Measurements from ENCODE around the gene NRROS.
"Not testable (repeated sequence)": the region's sequence is repeated elsewhere in the genome, so short reads cannot be mapped to it uniquely, and the experiment has no call there.

Gene NRROS

DNA sequence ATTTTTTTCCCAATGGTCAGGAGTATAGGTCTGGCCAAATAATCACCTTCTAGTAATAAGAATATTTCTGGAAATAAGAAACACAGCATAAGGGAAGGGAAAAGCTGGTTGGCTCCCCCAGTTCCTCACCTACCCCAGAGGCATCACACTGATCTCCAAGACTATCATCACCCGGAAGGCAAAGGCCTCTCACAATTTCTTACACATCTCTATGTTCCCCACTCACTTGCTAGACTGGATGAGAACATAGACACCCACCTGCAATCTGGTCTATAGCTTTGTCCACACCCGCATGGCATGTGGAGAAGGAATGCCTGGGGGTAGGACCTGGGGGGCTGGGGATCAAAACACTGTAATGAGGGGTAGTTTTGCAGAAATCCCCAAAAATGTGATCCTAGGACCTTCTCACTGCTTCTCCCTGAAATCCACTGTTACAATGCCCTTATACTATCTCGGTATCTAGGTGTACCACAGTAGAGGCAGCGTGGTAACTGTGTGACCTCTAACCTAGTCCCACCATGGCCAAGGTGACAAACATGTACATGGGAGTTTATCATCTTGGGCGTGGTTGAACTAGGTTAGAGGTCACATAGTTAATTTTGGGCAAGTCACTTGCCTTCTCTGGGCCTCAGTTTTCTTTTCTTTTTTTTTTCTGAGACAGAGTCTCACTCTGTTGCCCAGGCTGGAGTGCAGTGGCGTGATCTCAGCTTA is 29.5 kb upstream of the NRROS start:
- H3K27me3 ChIP-seq (ENCODE audit: low read length): no peaks in the 10 kb centered on the region
- H3K27ac ChIP-seq (ENCODE audit: low read depth, low read length): no peak overlapping the region
- H3K9ac ChIP-seq (ENCODE audit: low read length): no peak overlapping the region
- H3K9me3 ChIP-seq (ENCODE audit: insufficient read depth, low read length): no peaks in the 10 kb centered on the region
- no peak overlapping the region for H3K4me3 ChIP-seq (ENCODE audit: insufficient read depth, low read length, poor library complexity, severe bottlenecking)
- peak overlapping the region; percentile 17 for H3K4me2 ChIP-seq (ENCODE audit: low read depth, low read length, poor library complexity, severe bottlenecking)
- no peaks in the 10 kb centered on the region for H4K20me1 ChIP-seq (ENCODE audit: low read depth, low read length)
- TF ChIP-seq EZH2phosphoT487 (conservative IDR thresholded peaks at IDR 0.05; ENCODE audit: low read length): no peak
- TF ChIP-seq, protein P1, sequence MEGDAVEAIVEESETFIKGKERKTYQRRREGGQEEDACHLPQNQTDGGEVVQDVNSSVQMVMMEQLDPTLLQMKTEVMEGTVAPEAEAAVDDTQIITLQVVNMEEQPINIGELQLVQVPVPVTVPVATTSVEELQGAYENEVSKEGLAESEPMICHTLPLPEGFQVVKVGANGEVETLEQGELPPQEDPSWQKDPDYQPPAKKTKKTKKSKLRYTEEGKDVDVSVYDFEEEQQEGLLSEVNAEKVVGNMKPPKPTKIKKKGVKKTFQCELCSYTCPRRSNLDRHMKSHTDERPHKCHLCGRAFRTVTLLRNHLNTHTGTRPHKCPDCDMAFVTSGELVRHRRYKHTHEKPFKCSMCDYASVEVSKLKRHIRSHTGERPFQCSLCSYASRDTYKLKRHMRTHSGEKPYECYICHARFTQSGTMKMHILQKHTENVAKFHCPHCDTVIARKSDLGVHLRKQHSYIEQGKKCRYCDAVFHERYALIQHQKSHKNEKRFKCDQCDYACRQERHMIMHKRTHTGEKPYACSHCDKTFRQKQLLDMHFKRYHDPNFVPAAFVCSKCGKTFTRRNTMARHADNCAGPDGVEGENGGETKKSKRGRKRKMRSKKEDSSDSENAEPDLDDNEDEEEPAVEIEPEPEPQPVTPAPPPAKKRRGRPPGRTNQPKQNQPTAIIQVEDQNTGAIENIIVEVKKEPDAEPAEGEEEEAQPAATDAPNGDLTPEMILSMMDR (IDR thresholded peaks at IDR 0.05; ENCODE audit: insufficient read depth, low read length, poor library complexity, severe bottlenecking): no peak
- no peaks in the 10 kb centered on the region for H3K36me3 ChIP-seq (ENCODE audit: low read length)
- H2AFZ ChIP-seq (ENCODE audit: low read depth, low read length, severe bottlenecking): peak overlapping the region; percentile 72
- H3K9me2 ChIP-seq (replicated peaks; ENCODE audit: insufficient read depth, low read length): no peaks in the 10 kb centered on the region
- no peaks in the 10 kb centered on the region for H3F3A ChIP-seq (ENCODE audit: insufficient read depth)
- no peaks in the 10 kb centered on the region for H3K79me2 ChIP-seq (ENCODE audit: insufficient read depth, low read length)

DNA sequence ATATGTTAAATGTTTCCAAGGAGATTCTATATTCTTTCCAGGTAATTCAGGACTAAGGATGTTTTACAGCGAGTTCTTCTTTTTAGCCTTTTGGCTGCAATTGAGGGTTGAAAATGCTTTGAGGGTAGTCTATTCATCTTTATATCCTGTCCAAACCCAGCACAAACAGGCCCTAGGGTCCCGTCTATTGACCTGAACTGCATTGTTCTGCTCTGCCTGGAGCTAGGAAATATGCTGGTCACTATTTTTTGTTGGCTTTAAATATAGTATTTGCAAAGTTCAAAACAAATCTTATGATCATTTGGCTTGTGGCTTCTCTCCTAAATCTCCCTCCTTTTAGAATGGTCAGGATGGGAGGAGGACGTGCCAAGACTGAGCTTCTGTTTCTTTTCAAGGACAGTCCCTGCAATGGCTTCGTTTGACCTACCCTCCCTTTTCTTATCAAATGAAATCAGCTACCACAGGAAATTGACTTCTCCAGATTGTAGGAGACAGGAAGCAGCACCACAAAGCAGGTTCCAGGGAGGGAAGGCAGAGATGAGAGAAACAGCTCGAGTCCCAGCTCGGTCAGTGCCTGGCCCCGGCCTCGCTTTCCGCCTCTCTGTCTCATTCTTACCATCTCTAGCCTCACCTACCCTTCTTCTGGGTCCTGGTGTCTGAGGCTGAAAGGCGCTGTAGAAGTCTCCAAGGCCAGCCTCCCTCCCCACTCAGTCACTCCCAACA is 27.6 kb upstream of the NRROS start:
- no peaks in the 10 kb centered on the region for H3K79me2 ChIP-seq (ENCODE audit: insufficient read depth, low read length)
- no peak overlapping the region for H3K9ac ChIP-seq (ENCODE audit: low read length)
- H3F3A ChIP-seq (ENCODE audit: insufficient read depth): no peaks in the 10 kb centered on the region
- H4K20me1 ChIP-seq (ENCODE audit: low read depth, low read length): no peaks in the 10 kb centered on the region
- H2AFZ ChIP-seq (ENCODE audit: low read depth, low read length, severe bottlenecking): no peak overlapping the region
- H3K9me3 ChIP-seq (ENCODE audit: insufficient read depth, low read length): no peaks in the 10 kb centered on the region
- H3K27me3 ChIP-seq (ENCODE audit: low read length): no peaks in the 10 kb centered on the region
- H3K27ac ChIP-seq (ENCODE audit: low read depth, low read length): no peak overlapping the region
- H3K4me3 ChIP-seq (ENCODE audit: insufficient read depth, low read length, poor library complexity, severe bottlenecking): no peak overlapping the region
- no peaks in the 10 kb centered on the region for H3K36me3 ChIP-seq (ENCODE audit: low read length)
- H3K9me2 ChIP-seq (replicated peaks; ENCODE audit: insufficient read depth, low read length): no peaks in the 10 kb centered on the region
- TF ChIP-seq, protein P1 (IDR thresholded peaks at IDR 0.05; ENCODE audit: insufficient read depth, low read length, poor library complexity, severe bottlenecking): no peak
- TF ChIP-seq EZH2phosphoT487 (conservative IDR thresholded peaks at IDR 0.05; ENCODE audit: low read length): no peak
- no peak overlapping the region for H3K4me2 ChIP-seq (ENCODE audit: low read depth, low read length, poor library complexity, severe bottlenecking)

DNA sequence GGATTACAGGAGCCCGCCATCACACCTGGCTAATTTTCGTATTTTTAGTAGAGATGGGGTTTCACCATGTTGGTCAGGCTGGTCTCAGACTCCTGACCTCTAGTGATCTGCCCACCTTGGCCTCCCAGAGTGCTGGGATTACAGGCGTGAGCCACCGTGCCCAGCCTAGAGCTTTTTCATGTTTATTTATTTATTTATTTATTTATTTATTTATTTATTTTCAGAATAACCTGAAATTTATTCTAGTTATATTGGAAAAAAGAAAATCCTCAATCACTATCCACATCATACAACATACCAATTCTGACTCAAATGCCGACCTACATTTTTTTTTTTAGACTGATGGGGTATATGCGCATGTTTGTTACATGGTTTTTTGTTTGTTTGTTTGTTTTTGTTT is 24.3 kb upstream of the NRROS start:
- not testable (repeated sequence) for H3K79me2 ChIP-seq (ENCODE audit: insufficient read depth, low read length); H2AFZ ChIP-seq (ENCODE audit: low read depth, low read length, severe bottlenecking); H3K9ac ChIP-seq (ENCODE audit: low read length); H3K27ac ChIP-seq (ENCODE audit: low read depth, low read length); H3K9me2 ChIP-seq (replicated peaks; ENCODE audit: insufficient read depth, low read length); H3K27me3 ChIP-seq (ENCODE audit: low read length); H3K9me3 ChIP-seq (ENCODE audit: insufficient read depth, low read length); H3K4me2 ChIP-seq (ENCODE audit: low read depth, low read length, poor library complexity, severe bottlenecking); H3K36me3 ChIP-seq (ENCODE audit: low read length); H4K20me1 ChIP-seq (ENCODE audit: low read depth, low read length); H3F3A ChIP-seq (ENCODE audit: insufficient read depth); H3K4me3 ChIP-seq (ENCODE audit: insufficient read depth, low read length, poor library complexity, severe bottlenecking)

DNA sequence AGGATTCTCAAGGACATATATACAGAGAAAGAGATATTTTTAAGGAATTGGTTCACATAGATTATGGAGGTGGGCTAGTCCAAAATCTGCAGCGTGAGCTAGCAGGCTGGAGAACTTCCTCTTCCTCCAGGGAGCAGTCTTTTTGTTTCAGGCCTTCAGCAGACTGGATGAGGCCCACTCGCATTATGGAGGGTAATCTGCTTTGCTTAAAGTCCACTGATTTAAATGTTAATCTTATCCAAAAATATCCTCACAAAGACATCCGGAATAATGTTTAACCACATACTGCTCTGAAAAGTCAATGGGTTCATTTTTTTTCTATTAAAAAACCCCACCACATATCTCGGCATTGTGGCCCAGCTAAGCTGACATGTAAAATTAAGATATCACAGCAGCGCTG is 22.2 kb upstream of the NRROS start:
- H2AFZ ChIP-seq (ENCODE audit: low read depth, low read length, severe bottlenecking): no peak overlapping the region
- H3K4me2 ChIP-seq (ENCODE audit: low read depth, low read length, poor library complexity, severe bottlenecking): no peak overlapping the region
- H3K4me3 ChIP-seq (ENCODE audit: insufficient read depth, low read length, poor library complexity, severe bottlenecking): no peak overlapping the region
- no peaks in the 10 kb centered on the region for H3F3A ChIP-seq (ENCODE audit: insufficient read depth)
- H3K9ac ChIP-seq (ENCODE audit: low read length): no peak overlapping the region
- H3K79me2 ChIP-seq (ENCODE audit: insufficient read depth, low read length): no peaks in the 10 kb centered on the region
- H3K27ac ChIP-seq (ENCODE audit: low read depth, low read length): no peak overlapping the region
- H3K9me2 ChIP-seq (replicated peaks; ENCODE audit: insufficient read depth, low read length): no peaks in the 10 kb centered on the region
- no peaks in the 10 kb centered on the region for H3K27me3 ChIP-seq (ENCODE audit: low read length)
- no peaks in the 10 kb centered on the region for H3K36me3 ChIP-seq (ENCODE audit: low read length)
- no peaks in the 10 kb centered on the region for H4K20me1 ChIP-seq (ENCODE audit: low read depth, low read length)
- no peaks in the 10 kb centered on the region for H3K9me3 ChIP-seq (ENCODE audit: insufficient read depth, low read length)
- TF ChIP-seq, protein P1 (IDR thresholded peaks at IDR 0.05; ENCODE audit: insufficient read depth, low read length, poor library complexity, severe bottlenecking): no peak
- no peak for TF ChIP-seq EZH2phosphoT487 (conservative IDR thresholded peaks at IDR 0.05; ENCODE audit: low read length)

All from SU-DHL-6 (cell line).